Astrocyte of the cerebellum (primary cell): ENCODE measurements around the gene PJA1.

Experiments used
- DNase-seq: peaks from one replicate; pipeline ENCODE4 v3.0.0-alpha.2; 2011; ENCODE audit warnings: low read depth
- H3K4me3 ChIP-seq: 2 replicates; pipeline ENCODE4 v1.5.1; 2011; ENCODE audit warnings: mild to moderate bottlenecking, low read depth, low read length, moderate library complexity
- in situ Hi-C: cut with HindIII; loops from 2 replicates; pipeline ENCODE4 v1.10.0; 2017; ENCODE audit warnings: low sequenced_read_pairs
- TF ChIP-seq, protein P1 (sequence below): IDR thresholded peaks from 2 replicates; pipeline ENCODE4 v1.5.1; 2012; ENCODE audit warnings: low read length, low read depth, moderate library complexity, mild to moderate bottlenecking; ENCODE audit errors: missing control alignments

The PJA1 gene

DNA sequence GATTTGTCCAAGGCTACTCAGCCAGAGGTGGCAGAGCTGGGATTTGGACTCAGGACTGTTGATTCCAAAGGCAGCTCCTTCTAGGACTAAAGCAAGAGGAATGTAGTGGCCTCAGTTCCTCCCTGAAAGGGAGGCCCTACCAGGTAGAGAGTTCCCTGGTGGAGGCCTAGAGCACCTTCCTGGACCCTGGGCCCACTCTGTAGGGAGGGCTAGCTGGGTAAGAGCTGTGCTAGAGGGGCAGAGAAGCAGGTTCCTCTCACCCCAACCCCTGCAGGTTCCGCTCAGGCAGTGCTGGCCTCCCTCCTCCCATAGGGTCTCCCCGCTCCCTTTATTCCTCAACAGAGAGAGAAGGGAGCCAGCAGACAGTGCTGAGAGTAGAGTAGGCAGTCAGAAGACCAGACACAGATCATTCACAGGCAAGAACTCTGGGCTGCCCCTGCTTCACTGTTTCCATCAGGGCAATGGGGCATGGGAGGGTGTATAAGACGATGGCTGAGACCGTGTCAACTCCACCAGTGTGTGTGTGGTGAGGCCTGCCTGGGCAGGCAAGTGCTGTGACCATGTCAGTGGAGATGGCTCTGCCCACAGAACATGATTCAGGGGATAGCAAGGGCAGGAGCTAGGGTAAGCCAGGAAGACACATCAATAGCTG lies 12.4 kb upstream of the PJA1 start:
- H3K4me3 ChIP-seq = no peak overlapping the region
- TF ChIP-seq, protein P1, sequence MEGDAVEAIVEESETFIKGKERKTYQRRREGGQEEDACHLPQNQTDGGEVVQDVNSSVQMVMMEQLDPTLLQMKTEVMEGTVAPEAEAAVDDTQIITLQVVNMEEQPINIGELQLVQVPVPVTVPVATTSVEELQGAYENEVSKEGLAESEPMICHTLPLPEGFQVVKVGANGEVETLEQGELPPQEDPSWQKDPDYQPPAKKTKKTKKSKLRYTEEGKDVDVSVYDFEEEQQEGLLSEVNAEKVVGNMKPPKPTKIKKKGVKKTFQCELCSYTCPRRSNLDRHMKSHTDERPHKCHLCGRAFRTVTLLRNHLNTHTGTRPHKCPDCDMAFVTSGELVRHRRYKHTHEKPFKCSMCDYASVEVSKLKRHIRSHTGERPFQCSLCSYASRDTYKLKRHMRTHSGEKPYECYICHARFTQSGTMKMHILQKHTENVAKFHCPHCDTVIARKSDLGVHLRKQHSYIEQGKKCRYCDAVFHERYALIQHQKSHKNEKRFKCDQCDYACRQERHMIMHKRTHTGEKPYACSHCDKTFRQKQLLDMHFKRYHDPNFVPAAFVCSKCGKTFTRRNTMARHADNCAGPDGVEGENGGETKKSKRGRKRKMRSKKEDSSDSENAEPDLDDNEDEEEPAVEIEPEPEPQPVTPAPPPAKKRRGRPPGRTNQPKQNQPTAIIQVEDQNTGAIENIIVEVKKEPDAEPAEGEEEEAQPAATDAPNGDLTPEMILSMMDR = no peak
- DNase-seq = no peak
- in situ Hi-C loops = no loop called here

DNA sequence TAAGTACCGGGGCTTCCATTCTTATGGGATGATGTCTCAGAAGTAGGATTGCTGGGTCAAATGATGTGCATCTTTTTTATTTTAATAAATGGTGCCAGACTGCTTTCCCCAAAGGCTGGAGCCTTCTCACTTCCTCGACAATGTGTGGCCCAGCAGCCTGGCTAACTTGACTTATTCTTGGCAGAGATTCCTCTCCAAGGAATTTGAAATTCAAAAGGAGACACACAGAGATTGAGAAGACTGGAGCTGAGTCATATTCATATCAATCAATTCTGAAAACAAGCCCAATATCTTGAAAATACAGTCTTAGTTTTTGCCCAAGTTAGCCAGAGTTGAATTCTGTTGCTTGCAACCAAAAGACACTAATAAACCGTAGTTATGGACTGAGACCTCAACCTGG lies 10.8 kb upstream of the PJA1 start:
- TF ChIP-seq, protein P1 = no peak
- DNase-seq = no peak
- H3K4me3 ChIP-seq = no peak overlapping the region
- in situ Hi-C loops = no loop called here

DNA sequence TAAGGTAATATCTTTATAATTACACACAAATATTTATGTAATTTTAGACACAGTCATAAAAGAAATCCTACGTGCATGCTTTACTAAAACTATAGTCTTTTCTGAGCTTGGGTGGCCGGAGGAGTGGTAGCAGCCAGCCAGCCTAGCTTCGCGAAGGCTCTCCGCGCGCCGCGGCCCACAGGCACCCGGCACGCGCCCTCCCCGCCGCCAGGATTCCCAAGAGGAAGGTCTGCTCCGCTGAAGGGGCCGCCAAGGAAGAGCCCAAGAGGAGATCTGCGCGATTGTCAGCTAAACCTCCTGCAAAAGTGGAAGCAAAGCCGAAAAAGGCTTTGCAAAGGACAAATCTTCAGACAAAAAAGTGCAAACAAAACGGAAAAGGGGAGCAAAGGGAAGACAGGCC lies 8.7 kb upstream of the PJA1 start:
- no peak overlapping the region for H3K4me3 ChIP-seq
- no peak for DNase-seq
- in situ Hi-C loops = no loop called here
- TF ChIP-seq, protein P1 = no peak

DNA sequence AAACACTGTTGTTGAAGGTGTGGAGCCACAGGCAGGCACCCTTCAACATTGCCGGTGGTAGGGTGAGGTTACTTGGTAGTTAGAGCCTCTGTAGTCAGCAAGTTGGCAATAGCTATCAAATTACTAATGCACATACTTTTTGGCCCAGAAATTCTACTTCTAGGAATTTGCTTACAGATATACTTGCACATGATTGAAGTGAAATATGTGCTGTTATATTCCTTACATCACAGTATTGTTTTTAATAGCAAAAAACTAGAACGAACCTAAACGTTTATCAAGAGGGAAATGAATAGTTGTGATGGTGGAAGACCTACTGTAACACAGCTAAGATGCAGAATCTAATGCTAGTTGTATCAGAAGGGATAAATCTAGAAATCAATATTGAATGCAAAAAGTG lies 7.7 kb upstream of the PJA1 start:
- TF ChIP-seq, protein P1 = no peak
- H3K4me3 ChIP-seq = no peak overlapping the region
- DNase-seq = no peak
- in situ Hi-C loops = no loop called here

DNA sequence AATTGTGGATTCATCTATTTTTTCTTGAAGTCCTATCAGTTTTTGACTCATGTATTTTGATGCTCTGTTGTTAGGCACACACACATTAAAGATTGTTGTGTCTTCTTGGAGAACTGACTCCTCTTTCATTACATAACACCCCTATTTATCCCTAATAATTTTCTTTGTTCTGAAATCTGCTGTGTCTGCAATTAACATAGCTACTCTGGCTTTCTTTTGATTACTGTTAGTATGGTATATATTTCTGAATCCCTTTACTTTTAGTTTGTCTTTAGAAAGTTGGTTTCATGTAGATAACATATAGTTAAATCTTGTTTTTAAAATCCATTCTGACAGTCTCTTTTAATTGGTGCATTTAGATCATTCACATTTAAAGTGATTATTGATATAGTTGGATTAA lies 5.1 kb upstream of the PJA1 start:
- in situ Hi-C loops = no loop called here
- TF ChIP-seq, protein P1 = no peak
- no peak overlapping the region for H3K4me3 ChIP-seq
- no peak for DNase-seq

DNA sequence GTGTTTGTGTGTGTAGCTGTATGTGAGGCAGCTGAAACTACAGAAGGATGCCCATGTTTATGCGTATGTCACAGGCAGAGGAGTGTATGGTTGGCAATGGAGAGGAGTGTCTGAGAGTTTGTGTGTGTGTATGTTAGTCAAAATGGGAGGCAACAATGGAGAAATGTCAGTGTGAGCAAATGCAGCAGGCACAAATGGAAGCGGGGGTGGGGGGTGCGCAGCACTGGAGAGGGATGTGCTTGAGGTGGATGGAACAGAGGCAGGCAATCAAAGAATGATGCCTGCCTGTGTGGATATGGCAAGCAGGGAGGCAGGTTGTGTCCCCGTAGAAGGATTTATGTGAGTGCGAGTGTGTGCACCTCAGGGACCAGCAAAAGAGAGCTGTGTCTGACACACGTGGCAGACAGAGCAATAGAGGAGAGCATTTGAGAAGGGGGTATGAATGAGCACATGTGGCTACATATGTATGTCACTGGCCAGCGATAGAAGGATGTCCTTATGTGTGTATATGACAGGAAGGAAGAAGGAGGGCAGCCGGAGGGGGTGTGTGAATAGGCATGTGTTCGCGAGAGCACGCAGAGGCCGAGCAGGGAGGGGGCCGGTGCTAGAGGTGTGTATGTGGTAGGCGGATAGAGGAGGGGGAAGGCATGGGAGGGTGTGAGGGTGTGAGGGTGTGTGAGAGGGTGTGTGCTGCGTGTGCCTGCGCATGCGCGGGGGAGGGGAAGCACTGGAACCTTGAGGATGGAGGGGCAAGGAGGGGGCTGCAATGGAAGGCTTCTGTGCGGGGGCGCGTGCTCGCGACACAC lies 1.1 kb downstream of the PJA1 start:
- TF ChIP-seq, protein P1 = no peak
- in situ Hi-C loops = no loop called here
- DNase-seq = no peak
- peak overlapping the region; percentile 73 for H3K4me3 ChIP-seq
